Upper lobe of right lung (tissue), 1 donor: ENCODE results near the gene OR1J1. TPM values are rescaled to one million over a fixed set of nuclear protein-coding genes. Genes with fewer than 3 reads are reported as not detected.

Experiments
- ATAC-seq: fragments of 200-7000 bp; cut with Tn5 transposase; one replicate; pipeline ENCODE4 v1.9.1; 2020; ENCODE audit warnings: mild to moderate bottlenecking, moderate library complexity
- DNase-seq: peaks from one replicate; pipeline ENCODE4 v3.0.0-alpha.2; 2020
- H3K27ac ChIP-seq: fragments of 200-600 bp; one replicate; pipeline ENCODE4 v1.8.0; 2022
- H3K27me3 ChIP-seq: fragments of 200-600 bp; one replicate; pipeline ENCODE4 v1.8.0; 2022; ENCODE audit warnings: mild to moderate bottlenecking
- H3K36me3 ChIP-seq: fragments of 200-600 bp; one replicate; pipeline ENCODE4 v1.8.0; 2022
- H3K4me1 ChIP-seq: fragments of 200-600 bp; one replicate; pipeline ENCODE4 v1.8.0; 2022
- H3K4me3 ChIP-seq: fragments of 200-600 bp; one replicate; pipeline ENCODE4 v1.8.0; 2022; ENCODE audit warnings: mild to moderate bottlenecking
- H3K9me3 ChIP-seq: fragments of 200-600 bp; one replicate; pipeline ENCODE4 v1.8.0; 2022
- CTCF ChIP-seq: fragments of 200-600 bp; IDR thresholded peaks from one replicate; pipeline ENCODE4 v1.8.0; 2022; ENCODE audit warnings: antibody characterized with exemption
- intact Hi-C: fragments of 100-400 bp; cut with DNase I; formaldehyde crosslinking; loops from one replicate; pipeline ENCODE4 v1.11.0; 2022
- long read RNA-seq: library from polyadenylated mRNA; unstranded; transcript quantifications from one replicate; pipeline ENCODE4 v2.0.0, GENCODE V29; 2021
- total RNA-seq: library from RNA; stranded (reverse); fragmentation: NEBNext Ultra II Directional; extraction: Animal tissue kit (Norgen Biotek cat#: 25700); gene quantifications from one replicate; pipeline ENCODE4 v1.2.1, GENCODE V29; 2021
- donor health status: DM: no; HTN: yes; CAD: no; lungs with severe emphysema.

OR1J1 gene
- total RNA-seq: not detected
- long read RNA-seq: 0 reads

- DNase-seq: no peak
- intact Hi-C loops: no loop called here
- no peak for TF ChIP-seq CTCF
- no peaks in the 10 kb centered on the region for H3K9me3 ChIP-seq
- no peak within 1 kb of the TSS for H3K4me3 ChIP-seq
- no peaks in the 10 kb centered on the region for H3K4me1 ChIP-seq
- H3K36me3 ChIP-seq: no peaks in the 10 kb centered on the region
- H3K27ac ChIP-seq: no peak within 1 kb of the TSS
- ATAC-seq: no peak
- no peaks in the 10 kb centered on the region for H3K27me3 ChIP-seq
Observed at GRCh38 chr9:122477826-122478225, at the start of gene OR1J1. OR1J1 (minus strand) TSS chr9:122477926; CDS start chr9:122477926, 0 bp downstream.

DNA sequence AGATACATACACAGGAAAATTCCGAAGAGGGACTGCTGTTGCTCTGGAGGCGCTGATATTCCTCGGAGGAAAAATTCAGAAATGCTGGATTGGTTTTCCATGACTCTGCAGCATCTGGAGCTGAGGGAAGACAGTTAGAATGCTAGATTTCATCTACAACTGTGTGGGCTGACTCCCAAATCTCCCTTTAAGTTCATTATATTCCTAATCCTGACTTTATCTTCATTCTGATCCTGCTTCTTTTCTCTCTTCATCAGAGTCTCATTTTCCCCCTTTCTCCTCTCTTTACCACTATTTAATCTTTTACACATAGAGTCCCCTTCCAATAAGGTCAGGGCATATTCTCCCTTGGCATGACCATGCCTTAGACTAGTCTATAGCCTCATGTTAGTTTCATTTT is 49.5 kb upstream of the OR1J1 start, which contains the start of gene OR1N1:
TSS of gene OR1N1 (minus strand) at position 101 of the 400 bp plus-strand sequence. CDS start at position 101, 0 bp downstream.
- H3K9me3 ChIP-seq: no peaks in the 10 kb centered on the region
- H3K4me1 ChIP-seq: no peaks in the 10 kb centered on the region
- no peak for ATAC-seq
- H3K27me3 ChIP-seq: no peaks in the 10 kb centered on the region
- intact Hi-C loops: no loop called here
- no peak for TF ChIP-seq CTCF
- H3K4me3 ChIP-seq: no peak within 1 kb of the TSS
- DNase-seq: no peak
- no peak within 1 kb of the TSS for H3K27ac ChIP-seq
- H3K36me3 ChIP-seq: no peaks in the 10 kb centered on the region

- Histone ChIP-seq H3K9me3 (no peaks in the 10 kb centered on the region), H3K27me3 (no peaks in the 10 kb centered on the region), H3K36me3 (no peaks in the 10 kb centered on the region), H3K27ac (no peak overlapping the region), H3K4me3 (no peak overlapping the region), H3K4me1 (no peaks in the 10 kb centered on the region)
- DNase-seq (no peak), ATAC-seq (no peak)
- TF ChIP-seq CTCF: no peak
- intact Hi-C loops: no loop called here
Observed at GRCh38 chr9:122526602-122527001, 48.9 kb upstream of the OR1J1 start.

DNA sequence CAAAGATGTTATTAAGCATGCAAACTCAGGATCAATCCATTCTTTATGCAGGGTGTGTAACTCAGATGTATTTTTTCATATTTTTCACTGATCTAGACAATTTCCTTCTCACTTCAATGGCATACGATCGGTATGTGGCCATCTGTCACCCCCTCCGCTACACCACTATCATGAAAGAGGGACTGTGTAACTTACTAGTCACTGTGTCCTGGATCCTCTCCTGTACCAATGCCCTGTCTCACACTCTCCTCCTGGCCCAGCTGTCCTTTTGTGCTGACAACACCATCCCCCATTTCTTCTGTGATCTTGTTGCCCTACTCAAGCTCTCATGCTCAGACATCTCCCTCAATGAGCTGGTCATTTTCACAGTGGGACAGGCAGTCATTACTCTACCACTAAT is 41.6 kb upstream of the OR1J1 start:
- Histone ChIP-seq H3K27me3 (no peaks in the 10 kb centered on the region), H3K36me3 (no peaks in the 10 kb centered on the region), H3K4me3 (no peak overlapping the region), H3K27ac (no peak overlapping the region), H3K9me3 (no peaks in the 10 kb centered on the region), H3K4me1 (no peaks in the 10 kb centered on the region)
- TF ChIP-seq CTCF: no peak
- ATAC-seq: no peak
- DNase-seq: no peak
- intact Hi-C loops: no loop called here

DNA sequence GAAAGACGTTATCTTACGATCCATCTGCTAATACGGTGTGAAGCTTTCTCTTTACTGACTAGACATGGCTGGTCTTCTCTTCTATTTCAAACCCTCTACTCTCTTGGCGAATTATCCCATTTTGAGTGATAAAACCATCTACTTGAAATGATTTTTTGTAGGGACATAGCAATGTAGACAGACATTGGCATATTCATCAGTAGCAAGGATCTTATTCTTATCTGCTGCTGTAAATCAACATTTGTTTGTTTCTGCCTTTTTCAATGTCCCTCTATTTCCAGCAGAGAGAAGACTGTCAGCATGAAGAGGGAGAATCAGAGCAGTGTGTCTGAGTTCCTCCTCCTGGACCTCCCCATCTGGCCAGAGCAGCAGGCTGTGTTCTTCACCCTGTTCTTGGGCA is 41.1 kb upstream of the OR1J1 start, which contains the start of gene OR1J4:
TSS of gene OR1J4 (plus strand) at position 301 of the 400 bp plus-strand sequence. CDS start at position 301, 0 bp downstream.
- H3K27ac ChIP-seq: no peak within 1 kb of the TSS
- H3K36me3 ChIP-seq: no peaks in the 10 kb centered on the region
- intact Hi-C loops: no loop called here
- no peak for DNase-seq
- TF ChIP-seq CTCF: no peak
- H3K4me1 ChIP-seq: no peaks in the 10 kb centered on the region
- no peak for ATAC-seq
- H3K27me3 ChIP-seq: no peaks in the 10 kb centered on the region
- H3K9me3 ChIP-seq: no peaks in the 10 kb centered on the region
- H3K4me3 ChIP-seq: no peak within 1 kb of the TSS

DNA sequence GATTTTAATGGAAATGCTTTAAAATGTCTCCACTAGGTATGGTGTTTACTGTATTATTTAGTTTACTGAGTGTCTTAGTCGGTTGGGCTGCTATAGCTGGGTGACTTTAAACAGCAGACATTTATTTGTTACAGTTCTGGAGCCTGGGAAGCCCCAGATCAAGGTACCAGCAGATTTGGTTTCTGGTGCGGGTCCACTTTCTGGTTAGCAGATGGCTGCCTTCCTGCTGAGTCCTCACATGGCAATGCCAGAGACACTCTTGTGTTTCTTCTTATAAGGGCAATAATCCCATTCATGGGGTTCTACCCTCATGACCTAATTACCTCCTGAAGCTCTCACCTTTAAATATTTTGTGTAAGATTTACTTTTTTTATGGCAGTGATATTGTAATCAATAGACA is 40.5 kb upstream of the OR1J1 start:
- Histone ChIP-seq H3K9me3 (no peaks in the 10 kb centered on the region), H3K36me3 (no peaks in the 10 kb centered on the region), H3K4me3 (no peak overlapping the region), H3K27ac (no peak overlapping the region), H3K4me1 (no peaks in the 10 kb centered on the region), H3K27me3 (no peaks in the 10 kb centered on the region)
- ATAC-seq (no peak), DNase-seq (no peak)
- TF ChIP-seq CTCF: no peak
- intact Hi-C loops: no loop called here
